Keratinocyte (primary cell): ENCODE data around the gene ST8SIA2.

Source experiments
- EZH2 ChIP-seq: IDR thresholded peaks from one replicate; pipeline ENCODE4 v1.6.1; 2012; ENCODE audit warnings: inconsistent platforms, mild to moderate bottlenecking, low read length, moderate library complexity
- TF ChIP-seq, protein P1 (sequence below), 3 experiments: IDR thresholded peaks in 1 of 3; conservative IDR thresholded peaks in 1 of 3; optimal IDR thresholded peaks in 1 of 3; 2 replicates in 2 of 3; 3 replicates in 1 of 3; pipeline versions ENCODE3 to v1.5.1; 2011; ENCODE audit warnings: low read length in 3 of 3, mild to moderate bottlenecking in 3 of 3, moderate library complexity in 2 of 3, control low read depth in 1 of 3, inconsistent platforms in 1 of 3; ENCODE audit not compliant: insufficient read depth in 2 of 3; ENCODE audit errors: extremely low read depth in 1 of 3

DNA sequence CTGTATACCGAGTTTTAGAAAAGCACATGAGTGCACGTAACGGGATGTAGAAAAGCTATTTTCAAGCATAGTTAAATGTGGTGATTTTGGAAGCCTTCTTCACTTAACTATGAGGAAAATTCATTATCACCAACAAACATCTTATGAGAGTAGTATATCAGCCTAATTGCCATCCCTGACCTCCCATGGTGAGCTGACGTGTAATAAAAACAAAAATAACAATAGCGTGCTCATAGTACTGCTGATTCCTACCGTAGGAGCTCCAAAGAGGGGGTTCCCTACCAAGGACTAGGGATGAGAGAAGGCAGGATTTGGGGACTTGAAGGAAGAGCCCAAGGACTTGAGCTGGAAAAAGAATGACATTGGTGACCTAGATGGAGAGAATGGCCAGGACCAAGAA, 16.9 kb downstream of the ST8SIA2 start:
- TF ChIP-seq, protein P1, sequence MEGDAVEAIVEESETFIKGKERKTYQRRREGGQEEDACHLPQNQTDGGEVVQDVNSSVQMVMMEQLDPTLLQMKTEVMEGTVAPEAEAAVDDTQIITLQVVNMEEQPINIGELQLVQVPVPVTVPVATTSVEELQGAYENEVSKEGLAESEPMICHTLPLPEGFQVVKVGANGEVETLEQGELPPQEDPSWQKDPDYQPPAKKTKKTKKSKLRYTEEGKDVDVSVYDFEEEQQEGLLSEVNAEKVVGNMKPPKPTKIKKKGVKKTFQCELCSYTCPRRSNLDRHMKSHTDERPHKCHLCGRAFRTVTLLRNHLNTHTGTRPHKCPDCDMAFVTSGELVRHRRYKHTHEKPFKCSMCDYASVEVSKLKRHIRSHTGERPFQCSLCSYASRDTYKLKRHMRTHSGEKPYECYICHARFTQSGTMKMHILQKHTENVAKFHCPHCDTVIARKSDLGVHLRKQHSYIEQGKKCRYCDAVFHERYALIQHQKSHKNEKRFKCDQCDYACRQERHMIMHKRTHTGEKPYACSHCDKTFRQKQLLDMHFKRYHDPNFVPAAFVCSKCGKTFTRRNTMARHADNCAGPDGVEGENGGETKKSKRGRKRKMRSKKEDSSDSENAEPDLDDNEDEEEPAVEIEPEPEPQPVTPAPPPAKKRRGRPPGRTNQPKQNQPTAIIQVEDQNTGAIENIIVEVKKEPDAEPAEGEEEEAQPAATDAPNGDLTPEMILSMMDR (optimal IDR thresholded peaks at IDR 0.05 in 1 of 3, IDR thresholded peaks at IDR 0.05 in 1 of 3, conservative IDR thresholded peaks at IDR 0.05 in 1 of 3; ENCODE audit: extremely low read depth in 1 of 3, insufficient read depth in 2 of 3, low read length in 3 of 3): no peak
- no peak for TF ChIP-seq EZH2
